ENCODE data around the gene RNH1.

RNH1 gene

DNA sequence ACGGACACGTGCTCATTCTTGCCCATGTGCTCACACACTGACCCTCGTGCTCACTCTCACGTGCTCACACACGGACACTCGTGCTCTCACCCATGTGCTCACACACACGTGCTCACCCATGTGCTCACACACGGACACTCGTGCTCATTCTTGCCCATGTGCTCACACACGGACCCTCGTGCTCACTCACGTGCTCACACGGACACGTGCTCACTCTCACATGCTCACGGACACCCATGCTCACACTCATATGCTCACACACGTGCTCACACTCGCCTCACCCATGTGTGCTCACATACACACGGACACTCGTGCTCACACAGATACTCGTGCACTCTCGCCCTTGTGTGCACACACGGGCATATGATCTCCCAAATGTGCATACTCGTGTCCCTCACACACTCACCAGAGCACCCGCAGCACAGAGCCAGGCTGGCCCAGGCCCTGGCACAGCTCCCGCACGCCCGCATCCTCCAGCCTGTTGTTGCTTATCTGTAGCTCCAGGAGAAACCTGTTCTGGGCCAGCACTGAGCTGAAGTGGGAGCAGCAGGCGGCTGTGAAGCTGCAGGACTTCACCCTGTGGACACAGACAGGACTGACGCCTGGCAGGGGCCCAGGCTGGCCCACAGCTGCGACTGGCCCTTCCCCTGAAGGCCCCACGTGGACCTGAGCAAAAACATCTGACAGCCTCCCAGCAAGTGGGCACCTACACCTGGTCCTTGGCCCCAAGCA lies 9.3 kb downstream of the RNH1 start:
- no peak for DNase-seq

DNA sequence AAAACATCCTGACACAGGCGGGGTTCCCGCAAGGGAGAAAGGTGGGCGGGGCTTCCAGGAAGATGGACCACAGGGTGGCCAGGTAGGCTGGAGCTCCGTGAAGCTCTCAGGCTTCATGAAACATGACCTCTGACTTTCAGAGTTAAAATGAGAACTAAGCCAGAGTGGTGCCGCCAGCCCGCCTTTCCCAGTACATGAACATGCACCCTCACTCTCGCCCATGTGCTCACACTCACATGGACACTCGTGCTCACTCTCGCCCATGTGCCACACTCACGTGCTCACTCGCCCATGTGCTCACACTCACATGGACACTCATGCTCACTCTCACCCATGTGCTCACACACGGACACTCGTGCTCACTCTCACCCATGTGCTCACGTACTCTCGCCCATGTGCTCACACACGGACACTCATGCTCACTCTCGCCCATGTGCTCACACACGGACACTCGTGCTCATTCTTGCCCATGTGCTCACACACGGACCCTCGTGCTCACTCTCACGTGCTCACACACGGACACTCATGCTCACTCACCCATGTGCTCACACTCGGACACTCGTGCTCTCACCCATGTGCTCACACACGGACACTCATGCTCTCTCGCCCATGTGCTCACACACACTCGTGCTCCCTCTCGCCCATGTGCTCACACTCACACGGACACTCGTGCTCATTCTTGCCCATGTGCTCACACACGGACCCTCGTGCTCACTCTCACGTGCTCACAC lies 10.0 kb downstream of the RNH1 start:
- DNase-seq, result no peak

DNA sequence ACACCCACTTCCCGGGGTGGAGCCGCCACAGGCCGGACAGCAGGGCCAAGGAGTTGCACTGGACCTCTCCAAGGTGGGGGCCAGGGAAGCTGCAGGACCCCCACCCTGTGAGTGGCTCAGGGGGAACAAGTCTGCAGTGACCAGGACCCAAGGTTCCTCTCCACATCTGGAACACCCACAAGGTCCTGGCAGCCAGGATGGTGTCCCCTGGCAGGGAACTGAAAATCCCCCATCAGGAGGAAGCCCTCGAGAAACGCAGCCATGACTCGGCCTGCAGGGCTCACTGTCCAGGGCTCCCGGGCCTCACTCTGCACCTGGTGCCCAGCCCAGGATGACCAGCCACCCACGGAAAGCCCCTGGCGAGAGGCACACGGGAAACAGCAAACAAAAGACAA lies 11.5 kb downstream of the RNH1 start:
- no peak for DNase-seq

DNA sequence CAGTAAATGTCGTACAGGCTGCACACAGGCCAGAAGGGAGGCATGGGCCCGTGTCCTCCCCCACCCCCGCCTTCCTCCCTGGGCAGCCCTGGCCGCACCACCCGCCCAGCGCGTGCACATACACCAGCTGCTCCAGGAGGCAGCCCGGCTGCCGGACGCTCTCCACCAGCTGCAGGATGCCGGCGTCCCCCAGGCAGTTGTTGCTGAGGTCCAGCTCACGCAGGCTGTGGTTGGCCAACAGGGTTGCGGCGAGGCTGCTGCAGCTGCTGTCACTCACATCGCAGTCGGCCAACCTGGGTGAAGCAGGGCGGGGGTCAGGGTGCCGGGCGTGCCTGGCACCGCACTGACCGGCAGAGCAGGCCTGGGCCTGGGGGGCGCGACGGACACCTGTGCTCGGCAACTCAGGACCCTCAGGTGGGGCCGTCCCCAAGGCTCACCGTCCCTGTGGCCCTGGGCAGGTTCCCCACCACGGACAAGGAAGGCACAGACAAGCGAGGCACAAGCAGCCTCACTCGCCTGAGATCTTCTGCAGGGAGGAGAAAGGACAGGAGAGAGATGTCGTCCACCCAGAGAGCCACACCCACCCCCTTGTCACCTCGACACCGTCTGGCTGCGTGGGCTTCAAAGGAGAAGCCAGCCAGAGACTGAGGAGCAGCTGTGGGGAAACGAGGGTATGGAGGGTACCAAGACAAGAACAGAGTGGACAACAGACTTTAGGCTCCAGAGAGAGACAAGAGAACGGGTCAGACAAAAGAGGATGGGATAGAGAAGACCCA lies 12.1 kb downstream of the RNH1 start:
- no peak for DNase-seq

DNA sequence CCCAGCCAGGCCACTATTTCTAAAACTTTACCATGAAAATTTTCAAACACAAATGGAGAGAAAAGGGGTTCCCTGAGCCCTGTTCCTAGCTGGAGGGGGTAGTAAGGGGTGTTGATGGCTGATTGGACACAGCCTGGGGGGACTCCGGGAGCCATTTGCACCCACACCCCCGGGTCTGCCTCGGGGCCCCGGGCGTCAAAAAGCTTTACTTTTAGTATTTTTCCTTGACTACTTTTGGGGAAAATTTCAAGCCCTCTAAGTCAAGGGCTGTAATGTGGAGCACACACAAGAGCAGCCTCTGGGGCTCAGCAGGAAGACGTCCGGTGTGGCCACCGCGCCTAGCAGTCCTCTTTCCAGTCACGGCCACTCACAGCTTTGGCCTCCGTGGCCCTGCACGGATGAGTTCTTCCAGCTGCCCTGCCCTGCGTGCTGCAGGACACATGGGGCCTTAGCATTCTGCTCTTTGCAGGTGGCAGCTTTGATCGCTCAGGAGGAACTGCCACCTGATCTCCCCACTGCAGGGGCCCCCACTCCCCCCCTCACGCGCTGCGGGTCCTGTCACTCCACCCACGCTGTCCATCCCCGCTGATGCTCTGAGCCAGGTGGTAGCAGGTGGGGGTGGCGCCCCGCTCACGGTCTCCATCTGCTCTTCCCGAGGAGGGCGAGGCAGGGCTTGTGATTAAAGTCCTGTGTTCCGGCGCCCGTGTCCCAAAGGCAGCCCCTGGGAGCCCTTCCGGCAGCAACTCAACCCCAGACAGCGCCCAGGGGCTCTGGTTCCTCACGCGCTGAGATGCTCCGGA lies 14.4 kb downstream of the RNH1 start:
- no peak for DNase-seq

DNA sequence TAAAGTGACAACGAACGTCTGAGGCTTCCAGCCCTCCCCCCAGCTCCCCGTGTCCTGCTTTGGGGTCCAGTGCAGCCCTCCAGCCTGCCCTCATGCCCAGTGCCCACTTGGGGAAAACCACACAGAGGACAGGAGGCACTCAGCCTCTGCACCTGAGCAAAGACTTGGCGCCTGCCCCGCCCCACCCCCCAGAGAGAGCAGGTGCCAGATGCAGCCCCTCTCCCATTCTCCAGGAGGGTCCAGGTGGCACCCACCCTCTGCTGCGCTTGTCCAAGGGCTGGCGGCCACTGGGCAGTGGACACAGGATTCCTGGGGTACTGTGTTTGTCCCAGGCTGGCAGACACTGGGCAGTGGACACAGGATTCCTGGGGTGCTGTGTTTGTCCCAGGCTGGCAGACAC lies 15.7 kb downstream of the RNH1 start:
- DNase-seq, result no peak

DNA sequence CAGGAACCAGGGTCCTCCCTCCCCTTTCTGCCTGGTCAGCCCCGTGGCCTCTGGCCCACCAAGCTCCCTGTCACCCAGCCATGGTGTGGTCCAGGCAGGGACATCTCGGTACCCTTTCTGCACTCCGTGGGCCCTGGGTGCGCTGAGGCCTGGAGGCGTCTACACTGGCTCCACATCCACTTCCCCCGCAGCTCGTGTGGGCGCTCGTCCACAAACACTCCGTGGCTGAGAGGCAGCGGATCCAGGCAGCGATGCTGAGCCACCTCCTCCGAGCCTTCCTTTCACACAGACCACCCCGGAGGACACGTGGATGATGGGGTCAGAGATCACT lies 16.1 kb downstream of the RNH1 start:
- no peak for DNase-seq

DNA sequence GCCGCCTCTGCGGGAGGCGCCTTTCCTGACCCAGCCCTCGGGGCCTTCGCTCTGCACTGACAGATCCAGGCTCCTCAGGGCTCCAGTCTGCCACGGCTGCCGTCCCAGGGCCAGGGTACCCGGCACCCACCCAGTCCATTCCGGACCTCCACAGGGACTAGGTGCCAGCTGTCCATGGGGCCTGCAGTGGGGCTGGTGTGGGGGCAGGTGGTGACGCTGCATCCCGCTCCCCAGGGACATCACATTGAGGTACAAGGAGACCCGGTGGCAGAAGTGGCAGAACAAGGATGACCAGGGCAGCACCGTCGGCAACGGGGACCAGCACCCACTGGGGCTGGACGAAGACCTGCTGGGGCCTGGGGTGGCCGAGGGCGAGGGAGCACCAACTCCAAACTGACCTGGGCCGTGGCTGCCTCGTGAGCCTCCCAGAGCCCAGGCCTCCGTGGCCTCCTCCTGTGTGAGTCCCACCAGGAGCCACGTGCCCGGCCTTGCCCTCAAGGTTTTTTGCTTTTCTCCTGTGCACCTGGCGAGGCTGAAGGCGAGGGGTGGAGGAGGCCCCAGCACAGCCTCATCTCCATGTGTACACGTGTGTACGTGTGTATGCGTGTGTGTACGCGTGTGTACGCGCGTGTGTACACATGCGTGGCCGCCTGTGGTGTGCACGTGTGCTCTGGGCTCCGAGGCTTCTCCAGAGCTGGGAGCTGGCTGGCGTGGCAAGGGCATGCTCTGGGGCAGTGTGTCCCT lies 16.7 kb downstream of the RNH1 start:
- DNase-seq, result no peak

DNA sequence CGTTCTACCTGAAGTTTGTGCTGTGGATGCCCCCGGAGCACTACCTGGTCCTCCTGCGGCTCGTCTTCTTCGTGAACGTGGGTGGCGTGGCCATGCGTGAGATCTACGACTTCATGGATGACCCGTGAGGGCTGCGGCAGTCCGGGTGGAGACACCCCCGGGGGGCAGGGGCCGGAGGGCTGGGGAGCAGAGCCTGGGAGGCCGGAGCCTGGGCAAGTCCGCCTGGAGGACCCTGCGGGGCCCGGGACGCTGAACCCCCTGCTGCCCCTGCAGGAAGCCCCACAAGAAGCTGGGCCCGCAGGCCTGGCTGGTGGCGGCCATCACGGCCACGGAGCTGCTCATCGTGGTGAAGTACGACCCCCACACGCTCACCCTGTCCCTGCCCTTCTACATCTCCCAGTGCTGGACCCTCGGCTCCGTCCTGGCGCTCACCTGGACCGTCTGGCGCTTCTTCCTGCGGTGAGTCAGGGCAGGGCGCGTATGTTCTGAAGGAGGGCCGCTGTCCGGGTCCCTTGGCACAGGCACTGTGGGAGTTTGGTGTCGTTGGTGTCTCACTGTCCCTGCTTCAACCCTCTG lies 17.3 kb downstream of the RNH1 start:
- DNase-seq, result no peak

DNA sequence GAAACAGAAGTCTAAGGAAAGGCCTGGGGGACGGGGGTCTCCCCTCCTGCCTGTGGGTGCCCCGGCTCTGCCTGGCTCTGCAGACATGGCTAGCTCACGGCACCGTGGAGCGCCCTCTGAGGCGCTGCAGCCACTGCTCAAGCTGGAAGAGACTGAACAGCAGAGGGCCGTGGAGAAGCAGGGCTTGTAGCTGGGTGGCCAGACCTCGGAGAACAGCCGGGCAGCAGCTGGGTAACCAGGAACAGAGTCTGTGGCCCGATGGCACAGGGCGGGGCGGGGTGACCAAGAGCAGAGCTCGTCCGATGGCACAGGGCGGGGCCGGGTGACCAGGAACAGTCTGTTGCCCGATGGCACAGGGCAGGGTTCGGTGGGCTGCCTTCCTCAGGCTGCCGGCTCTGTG lies 18.1 kb downstream of the RNH1 start:
- DNase-seq, result no peak

DNA sequence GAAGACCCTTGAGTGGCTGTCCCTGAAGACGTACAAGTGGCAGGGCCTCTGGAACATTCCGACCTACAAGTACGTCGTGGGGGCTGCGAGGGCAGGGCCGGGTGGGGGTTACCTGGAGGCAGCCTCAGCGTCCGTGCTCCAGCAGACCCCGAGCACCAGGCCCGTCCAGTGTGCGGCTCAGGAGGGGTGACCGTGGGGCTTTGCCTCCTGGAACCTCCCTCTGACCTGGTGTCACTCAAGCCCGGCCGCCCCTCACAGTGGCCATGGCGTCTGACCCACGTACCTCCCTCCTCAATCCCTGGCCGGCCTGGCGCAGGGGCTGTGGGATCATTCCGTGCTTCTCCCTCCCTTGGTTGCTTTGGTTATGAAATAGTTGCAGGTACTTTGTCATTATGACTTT lies 18.5 kb downstream of the RNH1 start:
- no peak for DNase-seq

DNA sequence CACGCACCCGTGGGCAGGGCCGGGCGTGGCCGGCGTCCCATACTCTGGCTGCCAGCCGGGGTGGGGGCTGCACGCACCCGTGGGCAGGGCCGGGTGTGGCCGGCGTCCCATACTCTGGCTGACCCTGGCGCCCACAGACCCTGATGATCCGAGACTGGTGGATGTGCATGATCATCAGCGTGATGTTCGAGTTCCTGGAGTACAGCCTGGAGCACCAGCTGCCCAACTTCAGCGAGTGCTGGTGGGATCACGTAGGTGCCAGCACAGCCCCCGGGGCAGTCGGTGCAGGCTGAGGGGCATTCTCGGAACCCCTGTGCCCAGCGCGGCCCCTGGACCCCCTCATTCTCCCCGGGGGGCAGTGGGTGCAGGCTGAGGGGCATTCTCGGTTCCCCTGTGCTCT lies 19.0 kb downstream of the RNH1 start:
- no peak for DNase-seq

DNA sequence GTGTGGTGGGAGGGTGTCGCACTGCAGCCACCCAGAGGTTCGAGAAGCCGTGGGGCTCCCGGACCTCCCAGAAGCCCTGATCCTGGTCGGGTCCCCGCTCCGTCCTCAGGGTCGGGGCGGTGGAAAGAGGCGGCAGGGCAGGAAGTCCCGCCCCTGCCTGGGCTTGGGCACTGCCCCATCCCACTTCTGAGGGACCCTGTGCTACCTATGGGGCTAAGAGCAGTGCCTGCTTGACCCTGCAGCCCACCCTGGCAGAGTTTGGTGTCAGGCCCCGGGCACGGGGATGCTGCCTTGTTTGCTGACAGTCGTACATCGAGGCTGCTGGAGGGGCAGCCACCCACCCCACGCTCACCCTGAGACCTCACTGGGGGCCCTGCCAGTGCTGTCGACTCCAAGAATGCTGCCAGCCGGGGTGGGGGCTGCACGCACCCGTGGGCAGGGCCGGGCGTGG lies 19.4 kb downstream of the RNH1 start:
- no peak for DNase-seq

DNA sequence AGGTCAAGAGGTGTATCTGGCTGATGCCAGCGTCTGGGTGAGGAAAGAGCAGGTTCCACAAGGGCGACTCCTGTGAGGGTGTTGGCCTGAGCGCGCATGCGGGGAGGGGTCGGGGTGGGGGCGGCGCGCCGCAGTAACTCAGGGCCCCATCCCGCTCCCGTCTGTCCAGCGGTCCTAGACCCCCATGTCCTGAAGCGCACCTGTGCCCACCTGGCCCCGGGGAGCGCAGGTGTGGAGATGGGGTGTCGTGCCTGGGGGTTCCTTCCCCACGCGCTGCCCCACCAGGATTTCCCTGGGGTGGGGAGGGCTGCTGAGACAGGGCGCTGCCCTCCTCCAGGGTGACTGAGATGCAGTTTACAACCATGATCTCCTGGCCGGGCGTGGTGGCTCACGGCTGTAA lies 20.9 kb downstream of the RNH1 start:
- DNase-seq, result no peak

DNA sequence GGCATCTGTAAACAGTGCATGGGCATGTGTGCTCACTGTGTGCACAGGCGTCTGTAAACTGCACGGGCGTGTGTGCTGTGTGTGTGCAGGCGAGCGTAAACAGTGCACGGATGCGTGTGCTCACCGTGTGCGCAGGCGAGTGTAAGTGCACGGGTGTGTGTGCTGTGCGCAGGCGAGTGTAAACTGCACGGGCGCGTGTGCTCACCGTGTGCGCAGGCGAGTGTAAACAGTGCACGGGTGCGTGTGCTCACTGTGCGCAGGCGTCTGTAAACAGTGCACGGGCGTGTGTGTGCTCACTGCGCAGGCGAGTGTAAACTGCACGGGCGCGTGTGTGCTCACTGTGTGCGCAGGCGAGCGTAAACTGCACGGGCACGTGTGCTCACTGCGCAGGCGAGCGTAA lies 22.4 kb downstream of the RNH1 start:
- no peak for DNase-seq

DNA sequence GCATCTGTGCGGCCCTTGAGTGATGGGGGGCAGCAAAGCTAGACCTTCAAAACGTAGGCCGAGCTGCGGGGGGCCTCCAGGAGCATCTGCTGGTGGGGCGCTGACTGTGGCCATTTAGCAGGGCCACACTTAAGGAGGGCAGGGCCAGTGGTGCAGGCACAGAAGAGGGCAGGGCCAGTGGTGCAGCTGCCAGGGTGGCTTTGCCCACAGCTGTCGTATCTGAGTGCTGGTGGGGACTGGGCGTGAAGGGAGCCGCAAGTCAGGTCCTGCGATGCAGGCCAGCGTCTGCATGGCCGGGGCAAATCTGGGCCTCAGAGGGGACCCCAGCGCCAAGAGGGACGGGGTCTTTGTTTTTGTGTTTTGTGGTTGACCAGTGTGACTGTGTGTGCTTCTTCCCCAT lies 27.7 kb downstream of the RNH1 start:
- DNase-seq, result no peak

DNA sequence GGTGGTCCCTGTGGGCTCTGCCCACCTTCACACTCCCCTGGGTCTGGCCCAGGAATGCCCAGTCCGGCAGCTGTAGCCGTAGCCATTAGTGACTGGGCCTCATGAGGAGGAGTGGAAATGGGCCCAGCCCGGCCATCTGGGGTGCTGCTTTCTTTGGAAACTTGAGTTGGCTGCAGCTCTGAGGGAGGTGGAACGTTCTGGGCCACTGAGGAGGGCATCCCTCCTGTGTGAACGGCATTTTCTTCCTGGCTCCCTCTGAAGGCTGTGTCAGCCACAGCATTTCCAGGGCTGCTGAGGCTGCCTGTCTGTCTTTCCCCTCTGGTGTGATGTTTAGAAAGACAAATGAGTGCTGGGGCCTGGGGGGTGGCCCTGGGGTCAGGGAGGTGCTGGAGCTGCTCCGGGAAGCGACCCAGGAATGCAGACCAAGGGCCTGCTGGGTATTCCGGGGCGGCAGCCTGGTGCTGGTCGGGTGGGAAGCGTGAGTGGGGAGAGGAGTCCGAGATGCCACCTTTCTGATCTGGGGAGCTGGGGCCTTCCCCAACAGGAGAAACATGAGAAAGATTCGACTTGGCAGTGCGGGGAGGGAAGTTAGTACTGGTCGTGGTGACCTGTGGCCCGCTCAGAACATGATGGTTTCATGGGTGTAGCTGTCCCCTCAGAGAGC lies 29.9 kb downstream of the RNH1 start:
- DNase-seq, result no peak

DNA sequence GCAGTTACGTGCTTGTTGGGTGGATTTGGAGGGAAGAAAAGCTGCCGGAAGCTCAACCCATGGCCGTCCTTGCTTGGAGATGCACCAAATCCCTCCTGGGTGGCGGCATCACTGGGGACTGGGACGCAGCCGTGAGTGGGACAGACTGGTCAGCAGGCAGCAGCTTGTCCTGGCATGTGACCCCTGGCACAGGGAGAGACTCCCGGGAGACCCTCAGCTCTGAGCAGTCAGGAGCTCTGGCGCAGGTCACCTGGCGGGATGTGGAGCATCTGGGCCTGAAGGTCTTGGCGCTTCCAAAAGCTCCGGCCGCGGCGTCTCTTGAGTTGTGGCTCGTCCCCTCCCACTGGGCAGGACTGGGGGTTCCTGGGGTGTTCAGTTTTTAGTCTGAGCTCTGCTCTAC lies 30.6 kb downstream of the RNH1 start:
- DNase-seq, result no peak

DNA sequence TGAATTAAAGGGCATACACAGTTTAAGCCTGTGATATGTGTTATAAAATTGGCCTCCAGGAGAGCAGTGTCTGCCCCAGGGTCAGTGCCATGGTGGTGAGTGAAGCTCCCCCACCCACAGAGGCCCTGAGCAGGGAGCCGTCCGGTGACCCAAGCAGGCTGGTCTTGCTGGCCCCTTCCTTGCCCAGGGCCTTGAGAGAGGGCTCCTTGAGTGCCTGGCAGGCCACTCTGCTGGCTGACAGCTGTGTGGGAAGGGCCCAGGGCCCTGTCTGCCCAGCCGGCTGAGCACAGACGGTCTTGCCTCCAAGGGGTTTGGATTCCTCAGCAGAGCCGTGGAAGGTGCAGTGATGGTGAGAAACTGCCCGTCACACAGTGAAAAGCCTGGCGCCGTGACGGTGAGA lies 31.1 kb downstream of the RNH1 start:
- no peak for DNase-seq

DNA sequence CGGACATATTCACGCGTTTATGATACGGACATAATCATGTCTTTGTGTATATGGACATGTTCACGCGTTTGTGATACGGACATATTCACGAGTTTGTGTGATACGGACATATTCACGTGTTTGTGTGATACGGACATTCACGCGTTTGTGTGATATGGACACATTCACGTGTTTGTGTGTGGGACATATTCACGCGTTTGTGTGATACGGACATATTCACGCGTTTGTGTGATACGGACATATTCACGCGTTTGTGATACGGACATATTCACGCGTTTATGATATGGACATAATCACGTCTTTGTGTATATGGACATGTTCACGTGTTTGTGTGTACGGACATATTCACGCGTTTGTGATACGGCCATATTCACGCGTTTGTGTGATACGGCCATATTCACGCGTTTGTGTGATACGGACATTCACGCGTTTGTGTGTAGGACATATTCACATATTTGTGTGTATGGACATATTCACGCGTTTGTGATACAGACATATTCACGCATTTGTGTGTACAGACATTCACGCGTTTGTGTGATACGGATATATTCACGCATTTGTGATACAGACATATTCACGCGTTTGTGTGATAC lies 32.0 kb downstream of the RNH1 start:
- DNase-seq, result no peak
